HL-60/S4 treated with phorbol 12-myristate 13-acetate at 8.2 ng/mL for 4 days and 3 days (cell line): ENCODE measurements around the gene S1PR4.
"Not testable (repeated sequence)": the region's sequence is repeated elsewhere in the genome, so short reads cannot be mapped to it uniquely, and the experiment has no call there.

Experiments used
- in situ Hi-C: fragments of 300-500 bp; cut with MboI; formaldehyde crosslinking; loops from 2 replicates; pipeline ENCODE4 v1.15.0; 2022; ENCODE audit warnings: low sequenced_read_pairs

S1PR4 gene

GRCh38 chr19:3211191-3211590 lies 32.6 kb downstream of the S1PR4 start:
- in situ Hi-C loops = no loop called here

- in situ Hi-C loops = no loop called here
These were observed 34.6 kb downstream of the S1PR4 start for GRCh38 chr19:3213159-3213558.

GRCh38 chr19:3216874-3217273 lies 38.3 kb downstream of the S1PR4 start:
- in situ Hi-C loops = no loop called here

- in situ Hi-C loops = no loop called here
These were observed 42.0 kb downstream of the S1PR4 start for GRCh38 chr19:3220576-3220975.

- in situ Hi-C loops = not testable (repeated sequence)
These were observed 43.0 kb downstream of the S1PR4 start for GRCh38 chr19:3221576-3221975.

DNA sequence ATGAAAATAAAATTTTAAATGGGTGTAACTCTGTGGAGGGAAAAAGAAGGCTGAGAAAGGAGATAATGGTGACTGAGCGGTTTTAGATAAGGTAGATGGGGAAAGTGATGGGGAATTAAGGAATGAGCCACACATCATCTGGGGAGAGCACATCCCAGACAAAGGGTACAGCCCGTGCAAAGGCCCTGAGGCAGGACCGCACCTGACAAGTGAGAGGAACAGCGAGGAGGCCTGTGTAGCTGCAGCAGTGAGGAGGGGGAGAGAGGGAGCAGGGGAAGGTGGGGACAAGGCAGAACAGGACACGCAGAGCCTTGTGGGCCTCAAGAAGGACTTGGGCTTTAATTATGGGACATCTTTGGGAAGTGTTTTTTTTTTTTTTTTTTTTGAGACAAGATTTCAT lies 44.1 kb downstream of the S1PR4 start:
- in situ Hi-C loops = no loop called here

DNA sequence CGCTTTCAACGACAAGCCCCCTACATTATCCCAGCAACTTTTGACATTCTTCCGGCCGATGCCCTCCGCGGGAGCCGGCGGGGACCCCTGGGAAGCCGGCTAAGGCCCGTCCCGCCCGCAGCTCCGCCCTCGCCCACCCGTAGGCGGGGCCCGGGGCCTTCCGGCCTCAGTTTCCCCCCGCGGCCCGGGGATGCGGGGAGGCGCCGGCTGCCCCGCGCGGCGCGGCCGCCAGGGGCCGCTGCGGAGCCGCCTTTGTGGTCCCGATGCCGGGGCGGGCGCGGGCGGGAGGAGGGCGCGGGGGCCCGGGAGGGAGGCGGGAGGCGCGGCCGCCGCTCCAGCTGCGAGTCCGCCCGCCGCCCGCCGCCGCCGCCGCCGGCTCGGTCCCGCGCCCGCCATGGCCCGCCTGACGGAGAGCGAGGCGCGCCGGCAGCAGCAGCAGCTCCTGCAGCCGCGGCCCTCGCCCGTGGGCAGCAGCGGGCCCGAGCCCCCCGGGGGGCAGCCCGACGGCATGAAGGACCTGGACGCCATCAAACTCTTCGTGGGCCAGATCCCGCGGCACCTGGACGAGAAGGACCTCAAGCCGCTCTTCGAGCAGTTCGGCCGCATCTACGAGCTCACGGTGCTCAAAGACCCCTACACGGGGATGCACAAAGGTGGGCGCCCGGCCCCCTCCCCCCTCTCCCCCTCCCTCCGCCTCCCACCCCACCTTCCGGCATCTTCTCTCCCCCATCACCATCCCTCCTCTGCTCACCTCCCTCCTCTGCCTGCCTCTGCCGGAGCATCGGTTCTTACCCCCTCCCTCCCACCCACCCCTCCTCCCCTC lies 46.0 kb downstream of the S1PR4 start, which contains the start of gene CELF5:
TSS of gene CELF5 (plus strand) at position 316 of the 823 bp plus-strand sequence. CDS start at position 395, 79 bp downstream.
- in situ Hi-C loops = no loop called here

DNA sequence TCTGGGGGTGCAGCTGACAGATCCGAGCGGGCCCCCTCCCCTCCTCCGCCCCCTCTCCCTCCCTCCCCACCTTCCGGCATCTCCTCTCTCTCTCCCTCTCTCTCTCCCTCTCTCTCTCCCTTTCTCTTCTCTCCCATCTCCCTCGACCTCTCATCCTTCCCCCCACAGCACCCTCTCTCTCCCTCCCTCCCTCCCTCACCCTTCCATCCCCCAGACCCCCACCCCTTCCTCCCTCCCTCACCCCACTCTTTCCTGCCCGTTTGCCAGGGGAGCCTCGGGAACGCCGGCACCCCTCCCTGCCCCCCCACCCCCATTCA lies 46.6 kb downstream of the S1PR4 start:
- in situ Hi-C loops = no loop called here

GRCh38 chr19:3225677-3226093 lies 47.1 kb downstream of the S1PR4 start:
- in situ Hi-C loops = no loop called here

- in situ Hi-C loops = no loop called here
These were observed 48.6 kb downstream of the S1PR4 start for GRCh38 chr19:3227054-3227626.

- in situ Hi-C loops = no loop called here
These were observed 50.8 kb downstream of the S1PR4 start for GRCh38 chr19:3229346-3229743.
